Measurements from ENCODE around the gene SLC44A4.
"Not testable (repeated sequence)": the region's sequence is repeated elsewhere in the genome, so short reads cannot be mapped to it uniquely, and the experiment has no call there.

Gene SLC44A4

DNA sequence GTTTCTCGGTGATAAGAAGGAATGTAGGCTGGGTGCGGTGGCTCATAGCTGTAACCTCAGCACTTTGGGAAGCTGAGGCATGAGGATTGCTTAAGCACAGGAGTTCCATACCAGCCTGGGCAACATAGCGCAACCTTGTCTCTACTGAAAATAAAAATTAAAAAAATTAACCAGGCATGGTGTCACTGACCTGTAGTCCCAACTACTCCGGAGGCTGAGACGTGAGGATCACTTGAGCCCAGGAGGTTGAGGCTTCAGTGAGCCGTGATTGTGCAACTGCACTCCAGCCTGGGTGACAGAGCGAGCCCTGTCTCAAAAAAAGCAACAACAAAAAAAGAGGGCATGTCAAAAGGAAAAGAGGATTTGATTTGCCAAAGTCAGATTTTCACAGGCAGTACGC is 20.1 kb downstream of the SLC44A4 start (continued):
- no peak for TF ChIP-seq ZC3H10 (CRISPR knock-in tag; IDR thresholded peaks at IDR 0.05)

DNA sequence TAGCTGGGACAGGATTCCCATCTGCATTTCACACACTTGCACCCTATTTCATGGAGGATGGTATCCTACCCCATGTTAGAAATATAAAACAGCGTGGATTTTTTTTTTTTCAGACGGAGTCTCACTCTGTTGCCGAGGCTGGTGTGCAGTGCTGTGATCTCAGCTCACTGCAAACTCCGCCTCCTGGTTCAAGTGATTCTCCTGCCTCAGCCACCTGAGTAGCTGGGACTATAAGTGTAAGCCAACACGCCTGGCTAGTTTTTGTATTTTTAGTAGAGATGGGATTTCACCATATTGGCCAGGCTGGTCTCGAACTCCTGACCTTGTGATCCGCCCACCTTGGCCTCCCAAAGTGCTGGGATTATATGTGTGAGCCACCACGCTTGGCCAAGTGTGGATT is 21.0 kb downstream of the SLC44A4 start:
- ATAC-seq = not testable (repeated sequence)

DNA sequence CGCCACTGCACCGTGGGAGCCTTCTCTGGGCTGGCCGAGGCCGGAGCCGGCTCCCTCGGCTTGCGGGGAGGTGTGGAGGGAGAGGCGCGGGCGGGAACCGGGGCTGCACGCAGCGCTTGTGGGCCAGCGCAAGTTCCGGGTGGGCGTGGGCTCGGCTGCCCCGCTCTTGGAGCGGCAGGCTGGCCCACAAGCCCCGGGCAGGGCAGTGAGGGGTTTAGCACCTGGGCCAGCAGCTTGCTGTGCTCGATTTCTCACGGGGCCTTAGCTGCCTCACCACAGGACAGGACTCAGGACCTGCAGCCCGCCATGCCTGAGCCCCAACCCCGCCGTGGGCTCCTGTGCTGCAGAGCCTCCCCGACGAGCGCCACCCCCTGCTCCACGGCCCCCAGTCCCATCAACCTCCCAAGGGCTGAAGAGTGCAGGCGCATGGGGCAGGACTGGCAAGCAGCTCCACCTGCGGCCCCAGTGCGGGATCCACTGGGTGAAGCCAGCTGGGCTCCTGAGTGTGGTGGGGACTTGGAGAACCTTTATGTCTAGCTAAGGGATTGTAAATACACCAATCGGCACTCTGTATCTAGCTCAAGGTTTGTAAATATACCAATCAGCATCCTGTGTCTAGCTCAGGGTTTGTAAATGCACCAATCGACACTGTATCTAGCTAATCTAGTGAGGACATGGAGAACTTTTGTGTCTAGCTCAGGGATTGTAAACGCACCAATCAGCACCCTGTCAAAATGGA is 26.6 kb downstream of the SLC44A4 start:
- not testable (repeated sequence) for ATAC-seq

DNA sequence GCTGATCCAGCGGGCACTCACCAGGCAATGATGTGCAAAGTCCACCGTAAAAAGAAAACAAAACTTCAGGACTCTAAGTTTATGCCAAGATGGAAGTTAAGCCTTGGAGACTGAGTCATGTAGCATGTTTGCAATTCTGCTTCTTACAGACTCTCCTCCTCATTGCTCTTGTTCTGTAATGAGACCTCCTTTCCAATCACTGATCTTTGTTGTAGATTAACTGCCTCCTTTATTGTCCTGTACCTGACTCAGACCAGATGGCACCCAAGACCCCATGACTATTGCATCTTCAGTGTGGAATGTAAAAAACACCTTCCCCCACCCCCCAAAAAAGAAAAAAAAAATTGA is 27.3 kb downstream of the SLC44A4 start:
- peak; percentile 31; the same call in 1 of the 3 replicates for ATAC-seq
- TF ChIP-seq PPARA (CRISPR knock-in tag; IDR thresholded peaks at IDR 0.05; ENCODE audit: borderline replicate concordance) (no peak), CSDC2 (CRISPR knock-in tag; IDR thresholded peaks at IDR 0.05) (no peak), ZFP30 (CRISPR knock-in tag; IDR thresholded peaks at IDR 0.05) (no peak), RARB (CRISPR knock-in tag; IDR thresholded peaks at IDR 0.05) (no peak), ESRRG (CRISPR knock-in tag; IDR thresholded peaks at IDR 0.05) (no peak), BACH2 (CRISPR knock-in tag; IDR thresholded peaks at IDR 0.05; ENCODE audit: borderline replicate concordance) (no peak), TCF4 (CRISPR knock-in tag; IDR thresholded peaks at IDR 0.05; ENCODE audit: borderline replicate concordance) (no peak), ZNF70 (CRISPR knock-in tag; IDR thresholded peaks at IDR 0.05) (no peak), ZNF8 (CRISPR knock-in tag; IDR thresholded peaks at IDR 0.05) (no peak), ZC3H10 (CRISPR knock-in tag; IDR thresholded peaks at IDR 0.05) (no peak), OSR1 (CRISPR knock-in tag; IDR thresholded peaks at IDR 0.05) (no peak)
- TF ChIP-seq, protein P1, sequence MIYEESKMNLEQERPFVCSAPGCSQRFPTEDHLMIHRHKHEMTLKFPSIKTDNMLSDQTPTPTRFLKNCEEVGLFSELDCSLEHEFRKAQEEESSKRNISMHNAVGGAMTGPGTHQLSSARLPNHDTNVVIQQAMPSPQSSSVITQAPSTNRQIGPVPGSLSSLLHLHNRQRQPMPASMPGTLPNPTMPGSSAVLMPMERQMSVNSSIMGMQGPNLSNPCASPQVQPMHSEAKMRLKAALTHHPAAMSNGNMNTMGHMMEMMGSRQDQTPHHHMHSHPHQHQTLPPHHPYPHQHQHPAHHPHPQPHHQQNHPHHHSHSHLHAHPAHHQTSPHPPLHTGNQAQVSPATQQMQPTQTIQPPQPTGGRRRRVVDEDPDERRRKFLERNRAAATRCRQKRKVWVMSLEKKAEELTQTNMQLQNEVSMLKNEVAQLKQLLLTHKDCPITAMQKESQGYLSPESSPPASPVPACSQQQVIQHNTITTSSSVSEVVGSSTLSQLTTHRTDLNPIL (CRISPR knock-in tag; IDR thresholded peaks at IDR 0.05; ENCODE audit: low read depth) = no peak
- TF ChIP-seq, protein P2, sequence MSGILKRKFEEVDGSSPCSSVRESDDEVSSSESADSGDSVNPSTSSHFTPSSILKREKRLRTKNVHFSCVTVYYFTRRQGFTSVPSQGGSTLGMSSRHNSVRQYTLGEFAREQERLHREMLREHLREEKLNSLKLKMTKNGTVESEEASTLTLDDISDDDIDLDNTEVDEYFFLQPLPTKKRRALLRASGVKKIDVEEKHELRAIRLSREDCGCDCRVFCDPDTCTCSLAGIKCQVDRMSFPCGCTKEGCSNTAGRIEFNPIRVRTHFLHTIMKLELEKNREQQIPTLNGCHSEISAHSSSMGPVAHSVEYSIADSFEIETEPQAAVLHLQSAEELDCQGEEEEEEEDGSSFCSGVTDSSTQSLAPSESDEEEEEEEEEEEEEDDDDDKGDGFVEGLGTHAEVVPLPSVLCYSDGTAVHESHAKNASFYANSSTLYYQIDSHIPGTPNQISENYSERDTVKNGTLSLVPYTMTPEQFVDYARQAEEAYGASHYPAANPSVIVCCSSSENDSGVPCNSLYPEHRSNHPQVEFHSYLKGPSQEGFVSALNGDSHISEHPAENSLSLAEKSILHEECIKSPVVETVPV (CRISPR knock-in tag; IDR thresholded peaks at IDR 0.05) = no peak
- TF ChIP-seq, protein P3, sequence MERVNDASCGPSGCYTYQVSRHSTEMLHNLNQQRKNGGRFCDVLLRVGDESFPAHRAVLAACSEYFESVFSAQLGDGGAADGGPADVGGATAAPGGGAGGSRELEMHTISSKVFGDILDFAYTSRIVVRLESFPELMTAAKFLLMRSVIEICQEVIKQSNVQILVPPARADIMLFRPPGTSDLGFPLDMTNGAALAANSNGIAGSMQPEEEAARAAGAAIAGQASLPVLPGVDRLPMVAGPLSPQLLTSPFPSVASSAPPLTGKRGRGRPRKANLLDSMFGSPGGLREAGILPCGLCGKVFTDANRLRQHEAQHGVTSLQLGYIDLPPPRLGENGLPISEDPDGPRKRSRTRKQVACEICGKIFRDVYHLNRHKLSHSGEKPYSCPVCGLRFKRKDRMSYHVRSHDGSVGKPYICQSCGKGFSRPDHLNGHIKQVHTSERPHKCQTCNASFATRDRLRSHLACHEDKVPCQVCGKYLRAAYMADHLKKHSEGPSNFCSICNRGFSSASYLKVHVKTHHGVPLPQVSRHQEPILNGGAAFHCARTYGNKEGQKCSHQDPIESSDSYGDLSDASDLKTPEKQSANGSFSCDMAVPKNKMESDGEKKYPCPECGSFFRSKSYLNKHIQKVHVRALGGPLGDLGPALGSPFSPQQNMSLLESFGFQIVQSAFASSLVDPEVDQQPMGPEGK (CRISPR knock-in tag; IDR thresholded peaks at IDR 0.05; ENCODE audit: borderline replicate concordance) = no peak

DNA sequence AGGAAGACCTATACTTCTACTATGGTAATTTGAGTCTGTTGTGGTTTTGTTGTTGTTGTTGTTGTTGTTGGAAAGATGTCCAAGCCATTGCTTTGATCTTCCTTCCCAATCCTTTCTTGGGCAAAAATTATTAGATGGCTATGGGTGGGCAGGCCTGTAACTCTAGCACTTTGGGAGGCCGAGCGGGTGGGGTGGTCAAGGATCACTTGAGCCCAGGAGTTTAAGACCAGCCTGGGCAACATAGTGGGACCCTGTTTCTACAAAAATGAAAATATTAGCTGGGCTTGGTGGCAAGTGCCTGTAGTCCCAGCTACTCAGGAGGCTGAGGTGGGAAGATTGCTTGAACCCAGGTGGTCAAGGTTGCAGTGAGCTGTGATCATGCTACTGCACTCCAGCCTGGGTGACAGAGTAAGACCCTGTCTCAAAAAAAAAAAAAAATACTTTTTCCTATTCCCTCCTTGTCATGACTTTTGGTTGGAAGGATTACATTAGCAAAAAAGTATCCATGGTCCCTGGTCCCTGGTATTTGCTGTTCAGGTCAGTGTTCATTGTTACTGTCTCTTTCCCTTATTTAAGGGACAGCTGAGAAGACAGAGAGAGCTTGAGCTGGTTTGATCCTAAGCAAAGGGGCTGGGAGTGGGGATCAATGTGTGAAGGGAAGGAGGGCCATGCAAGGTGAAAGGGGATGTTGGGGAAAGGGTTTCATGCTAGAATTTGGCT is 27.9 kb downstream of the SLC44A4 start:
- TF ChIP-seq ZNF8 (CRISPR knock-in tag; IDR thresholded peaks at IDR 0.05) (no peak), ZFP3 (CRISPR knock-in tag; IDR thresholded peaks at IDR 0.05) (no peak), SNAI2 (CRISPR knock-in tag; IDR thresholded peaks at IDR 0.05) (no peak), ARNTL (CRISPR knock-in tag; IDR thresholded peaks at IDR 0.05; ENCODE audit: borderline replicate concordance, low read depth) (no peak), CSDC2 (CRISPR knock-in tag; IDR thresholded peaks at IDR 0.05) (no peak), PPARA (CRISPR knock-in tag; IDR thresholded peaks at IDR 0.05; ENCODE audit: borderline replicate concordance) (no peak), ZC3H10 (CRISPR knock-in tag; IDR thresholded peaks at IDR 0.05) (no peak), ISL1 (CRISPR knock-in tag; IDR thresholded peaks at IDR 0.05) (no peak), OSR1 (CRISPR knock-in tag; IDR thresholded peaks at IDR 0.05) (no peak), ESRRG (CRISPR knock-in tag; IDR thresholded peaks at IDR 0.05) (no peak)
- TF ChIP-seq, protein P3 (CRISPR knock-in tag; IDR thresholded peaks at IDR 0.05; ENCODE audit: borderline replicate concordance) = no peak
- TF ChIP-seq, protein P4, sequence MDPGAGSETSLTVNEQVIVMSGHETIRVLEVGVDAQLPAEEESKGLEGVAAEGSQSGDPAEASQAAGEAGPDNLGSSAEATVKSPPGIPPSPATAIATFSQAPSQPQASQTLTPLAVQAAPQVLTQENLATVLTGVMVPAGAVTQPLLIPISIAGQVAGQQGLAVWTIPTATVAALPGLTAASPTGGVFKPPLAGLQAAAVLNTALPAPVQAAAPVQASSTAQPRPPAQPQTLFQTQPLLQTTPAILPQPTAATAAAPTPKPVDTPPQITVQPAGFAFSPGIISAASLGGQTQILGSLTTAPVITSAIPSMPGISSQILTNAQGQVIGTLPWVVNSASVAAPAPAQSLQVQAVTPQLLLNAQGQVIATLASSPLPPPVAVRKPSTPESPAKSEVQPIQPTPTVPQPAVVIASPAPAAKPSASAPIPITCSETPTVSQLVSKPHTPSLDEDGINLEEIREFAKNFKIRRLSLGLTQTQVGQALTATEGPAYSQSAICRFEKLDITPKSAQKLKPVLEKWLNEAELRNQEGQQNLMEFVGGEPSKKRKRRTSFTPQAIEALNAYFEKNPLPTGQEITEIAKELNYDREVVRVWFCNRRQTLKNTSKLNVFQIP (CRISPR knock-in tag; IDR thresholded peaks at IDR 0.05; ENCODE audit: borderline replicate concordance, low read depth) = no peak
- TF ChIP-seq, protein P5, sequence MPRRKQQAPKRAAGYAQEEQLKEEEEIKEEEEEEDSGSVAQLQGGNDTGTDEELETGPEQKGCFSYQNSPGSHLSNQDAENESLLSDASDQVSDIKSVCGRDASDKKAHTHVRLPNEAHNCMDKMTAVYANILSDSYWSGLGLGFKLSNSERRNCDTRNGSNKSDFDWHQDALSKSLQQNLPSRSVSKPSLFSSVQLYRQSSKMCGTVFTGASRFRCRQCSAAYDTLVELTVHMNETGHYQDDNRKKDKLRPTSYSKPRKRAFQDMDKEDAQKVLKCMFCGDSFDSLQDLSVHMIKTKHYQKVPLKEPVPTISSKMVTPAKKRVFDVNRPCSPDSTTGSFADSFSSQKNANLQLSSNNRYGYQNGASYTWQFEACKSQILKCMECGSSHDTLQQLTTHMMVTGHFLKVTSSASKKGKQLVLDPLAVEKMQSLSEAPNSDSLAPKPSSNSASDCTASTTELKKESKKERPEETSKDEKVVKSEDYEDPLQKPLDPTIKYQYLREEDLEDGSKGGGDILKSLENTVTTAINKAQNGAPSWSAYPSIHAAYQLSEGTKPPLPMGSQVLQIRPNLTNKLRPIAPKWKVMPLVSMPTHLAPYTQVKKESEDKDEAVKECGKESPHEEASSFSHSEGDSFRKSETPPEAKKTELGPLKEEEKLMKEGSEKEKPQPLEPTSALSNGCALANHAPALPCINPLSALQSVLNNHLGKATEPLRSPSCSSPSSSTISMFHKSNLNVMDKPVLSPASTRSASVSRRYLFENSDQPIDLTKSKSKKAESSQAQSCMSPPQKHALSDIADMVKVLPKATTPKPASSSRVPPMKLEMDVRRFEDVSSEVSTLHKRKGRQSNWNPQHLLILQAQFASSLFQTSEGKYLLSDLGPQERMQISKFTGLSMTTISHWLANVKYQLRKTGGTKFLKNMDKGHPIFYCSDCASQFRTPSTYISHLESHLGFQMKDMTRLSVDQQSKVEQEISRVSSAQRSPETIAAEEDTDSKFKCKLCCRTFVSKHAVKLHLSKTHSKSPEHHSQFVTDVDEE (CRISPR knock-in tag; IDR thresholded peaks at IDR 0.05) = no peak
- no peak for ATAC-seq

Data from SK-N-SH treated with all-trans-retinoic acid at 6 μM for 48 hours (cell line).